Stimulated activated CD8-positive, alpha-beta memory T cell treated with anti-CD3 and anti-CD28 coated beads, Interleukin-4, amount 100 ng/mL, for 4 hours (primary cell): Measurements from ENCODE around the gene MAU2.

ENCODE experiments used
- DNase-seq, 2 donors: peaks; one replicate each; pipeline ENCODE4 v3.0.0-alpha.2; 2020; ENCODE audit warnings: low read depth in 2 of 2, low spot score in 1 of 2

MAU2 gene

DNA sequence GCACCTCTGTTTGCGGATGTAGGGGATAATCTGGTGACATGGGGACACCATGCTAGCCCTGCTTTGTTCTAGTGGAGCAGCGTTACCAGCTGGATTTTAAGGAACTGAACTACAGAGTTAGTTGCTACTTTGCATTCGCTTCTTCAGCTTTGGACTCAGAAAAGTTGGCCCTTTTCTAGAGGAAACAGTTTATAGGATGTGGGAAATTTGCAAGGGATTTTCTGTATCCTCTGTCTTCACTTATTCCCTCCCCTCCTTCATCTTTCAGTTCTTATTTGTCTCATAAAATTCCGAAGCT, 87.0 kb downstream of the MAU2 start:
- DNase-seq = no peak
